ENCODE results near the gene CEP170B. TPM values are rescaled to one million over a fixed set of nuclear protein-coding genes. Genes with fewer than 3 reads are reported as not detected.

Gene CEP170B
- total and polyA plus RNA-seq, 2 donors (not counting 1 experiment from before 2014, with no cell fraction given), result 4.0 to 13.9 TPM

DNA sequence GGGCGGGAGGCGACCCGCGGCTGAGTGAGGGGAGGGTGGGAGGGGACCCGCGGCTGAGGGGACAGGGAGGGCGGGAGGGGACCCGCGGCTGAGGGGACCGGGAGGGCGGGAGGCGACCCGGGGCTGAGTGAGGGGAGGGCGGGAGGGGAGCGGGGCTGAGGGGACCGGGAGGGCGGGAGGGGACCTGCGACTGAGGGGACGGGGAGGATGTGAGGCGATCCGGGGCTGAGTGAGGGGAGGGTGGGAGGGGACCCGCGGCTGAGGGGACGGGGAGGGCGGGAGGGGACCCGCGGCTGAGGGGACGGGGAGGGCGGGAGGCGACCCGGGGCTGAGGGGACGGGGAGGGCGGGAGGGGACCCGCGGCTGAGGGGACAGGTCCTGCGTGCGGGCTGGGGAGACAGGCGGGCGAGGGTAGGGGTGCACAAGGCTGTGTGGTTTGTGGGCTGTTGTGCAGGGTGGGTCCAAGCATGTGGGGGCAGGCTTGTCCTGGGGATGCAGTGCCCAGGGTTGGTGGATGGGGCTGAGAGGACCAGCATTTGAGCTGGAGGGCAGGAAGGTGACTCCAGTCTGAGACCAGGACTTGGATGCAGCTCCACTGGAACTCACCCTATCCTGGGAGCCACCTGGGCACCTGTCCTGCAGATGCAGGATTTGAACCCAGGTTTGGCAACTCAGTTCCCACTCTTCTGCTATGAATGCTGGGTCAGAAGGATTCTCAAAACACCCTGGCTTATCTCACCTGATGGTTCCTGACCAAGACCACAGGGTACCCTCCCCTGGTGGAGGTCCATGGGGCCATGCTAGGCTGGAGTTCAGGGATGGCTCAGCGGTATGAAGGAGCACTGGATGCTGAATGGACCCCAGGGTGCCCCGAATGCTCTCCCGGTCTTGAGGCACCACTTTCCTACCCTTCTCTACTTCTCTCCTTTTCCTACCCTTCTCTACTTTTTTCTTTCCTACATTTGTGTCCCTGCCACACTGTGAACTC is 69.0 kb downstream of the CEP170B start:
- Histone ChIP-seq H3K27ac (ENCODE audit: insufficient read depth, low read length) (no peak overlapping the region), H3K4me3 (replicated peaks in 1 of 4; ENCODE audit: control extremely low read depth in 1 of 4, insufficient read depth in 1 of 4, low read depth in 3 of 4, low read length in 4 of 4) (no peak overlapping the region), H3K36me3 (ENCODE audit: control insufficient read depth, insufficient read depth, low read length) (no peaks in the 10 kb centered on the region), H3K9ac (ENCODE audit: insufficient read depth, low read length) (no peak overlapping the region), H3K27me3 (ENCODE audit: control insufficient read depth, insufficient read depth, low read length) (peaks cover 13% of the 10 kb centered on the region), H3K4me1 (ENCODE audit: control insufficient read depth, extremely low read depth, insufficient read depth, low read length) (no peaks in the 10 kb centered on the region), H3K4me2 (ENCODE audit: extremely low read depth, insufficient read depth, low read length) (peak overlapping the region; percentile 23), H4K20me1 (ENCODE audit: control insufficient read depth, extremely low read depth, insufficient read depth, low read length) (no peaks in the 10 kb centered on the region), H2AFZ (ENCODE audit: low read length) (no peak overlapping the region), H3K9me3 (ENCODE audit: control insufficient read depth, insufficient read depth, low read depth, low read length) (no peaks in the 10 kb centered on the region), H3K79me2 (ENCODE audit: control insufficient read depth, insufficient read depth, low read length) (no peaks in the 10 kb centered on the region)
- TF ChIP-seq EZH2 (IDR thresholded peaks at IDR 0.05; ENCODE audit: low read length, missing control alignments), result peak; percentile 69
- TF ChIP-seq, protein P1, sequence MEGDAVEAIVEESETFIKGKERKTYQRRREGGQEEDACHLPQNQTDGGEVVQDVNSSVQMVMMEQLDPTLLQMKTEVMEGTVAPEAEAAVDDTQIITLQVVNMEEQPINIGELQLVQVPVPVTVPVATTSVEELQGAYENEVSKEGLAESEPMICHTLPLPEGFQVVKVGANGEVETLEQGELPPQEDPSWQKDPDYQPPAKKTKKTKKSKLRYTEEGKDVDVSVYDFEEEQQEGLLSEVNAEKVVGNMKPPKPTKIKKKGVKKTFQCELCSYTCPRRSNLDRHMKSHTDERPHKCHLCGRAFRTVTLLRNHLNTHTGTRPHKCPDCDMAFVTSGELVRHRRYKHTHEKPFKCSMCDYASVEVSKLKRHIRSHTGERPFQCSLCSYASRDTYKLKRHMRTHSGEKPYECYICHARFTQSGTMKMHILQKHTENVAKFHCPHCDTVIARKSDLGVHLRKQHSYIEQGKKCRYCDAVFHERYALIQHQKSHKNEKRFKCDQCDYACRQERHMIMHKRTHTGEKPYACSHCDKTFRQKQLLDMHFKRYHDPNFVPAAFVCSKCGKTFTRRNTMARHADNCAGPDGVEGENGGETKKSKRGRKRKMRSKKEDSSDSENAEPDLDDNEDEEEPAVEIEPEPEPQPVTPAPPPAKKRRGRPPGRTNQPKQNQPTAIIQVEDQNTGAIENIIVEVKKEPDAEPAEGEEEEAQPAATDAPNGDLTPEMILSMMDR (conservative IDR thresholded peaks at IDR 0.05 in 1 of 2, IDR thresholded peaks at IDR 0.05 in 1 of 2; ENCODE audit: low read depth in 1 of 2, low read length in 2 of 2), result no peak
- no peak for DNase-seq (ENCODE audit: low read depth in 2 of 2)

DNA sequence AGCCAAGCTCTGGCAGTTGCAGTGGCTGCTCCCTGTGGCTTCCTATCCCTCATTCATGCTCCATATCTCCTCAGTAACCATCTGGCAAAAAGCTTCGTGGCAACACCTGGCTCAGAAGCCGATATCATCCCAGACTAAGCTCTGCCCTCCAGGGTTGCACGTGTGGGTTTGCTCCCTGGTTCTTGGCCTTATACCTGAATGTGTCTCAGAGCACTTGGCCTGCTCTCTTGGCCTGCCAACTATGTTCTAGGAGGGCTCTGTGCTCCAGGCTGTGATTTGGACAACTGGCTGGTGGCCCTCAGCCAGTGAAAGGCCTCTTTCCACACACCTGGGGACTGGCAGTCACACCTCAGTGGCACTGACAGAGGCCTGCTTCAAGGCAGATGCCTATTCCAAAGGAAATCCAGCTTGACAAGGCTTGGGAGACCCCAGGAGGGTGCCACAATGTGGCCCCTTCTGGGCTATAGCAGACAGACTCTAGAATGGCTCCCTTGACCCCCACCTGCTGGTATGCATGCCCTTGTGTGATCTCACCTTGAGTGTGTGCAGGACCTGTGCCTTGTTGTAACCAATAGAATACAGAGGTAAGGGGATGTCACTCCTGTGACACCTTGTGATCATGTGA is 70.1 kb downstream of the CEP170B start:
- Histone ChIP-seq H3K36me3 (ENCODE audit: control insufficient read depth, insufficient read depth, low read length) (no peaks in the 10 kb centered on the region), H4K20me1 (ENCODE audit: control insufficient read depth, extremely low read depth, insufficient read depth, low read length) (no peaks in the 10 kb centered on the region), H3K27me3 (ENCODE audit: control insufficient read depth, insufficient read depth, low read length) (peaks cover 18% of the 10 kb centered on the region), H3K4me1 (ENCODE audit: control insufficient read depth, extremely low read depth, insufficient read depth, low read length) (no peaks in the 10 kb centered on the region), H3K9me3 (ENCODE audit: control insufficient read depth, insufficient read depth, low read depth, low read length) (no peaks in the 10 kb centered on the region), H3K4me3 (replicated peaks in 1 of 4; ENCODE audit: control extremely low read depth in 1 of 4, insufficient read depth in 1 of 4, low read depth in 3 of 4, low read length in 4 of 4) (no peak overlapping the region), H3K79me2 (ENCODE audit: control insufficient read depth, insufficient read depth, low read length) (no peaks in the 10 kb centered on the region), H3K4me2 (ENCODE audit: extremely low read depth, insufficient read depth, low read length) (no peak overlapping the region), H3K9ac (ENCODE audit: insufficient read depth, low read length) (no peak overlapping the region), H2AFZ (ENCODE audit: low read length) (no peak overlapping the region), H3K27ac (ENCODE audit: insufficient read depth, low read length) (no peak overlapping the region)
- no peak for DNase-seq (ENCODE audit: low read depth in 2 of 2)
- TF ChIP-seq EZH2 (IDR thresholded peaks at IDR 0.05; ENCODE audit: low read length, missing control alignments), result no peak
- TF ChIP-seq, protein P1 (conservative IDR thresholded peaks at IDR 0.05 in 1 of 2, IDR thresholded peaks at IDR 0.05 in 1 of 2; ENCODE audit: low read depth in 1 of 2, low read length in 2 of 2), result no peak

DNA sequence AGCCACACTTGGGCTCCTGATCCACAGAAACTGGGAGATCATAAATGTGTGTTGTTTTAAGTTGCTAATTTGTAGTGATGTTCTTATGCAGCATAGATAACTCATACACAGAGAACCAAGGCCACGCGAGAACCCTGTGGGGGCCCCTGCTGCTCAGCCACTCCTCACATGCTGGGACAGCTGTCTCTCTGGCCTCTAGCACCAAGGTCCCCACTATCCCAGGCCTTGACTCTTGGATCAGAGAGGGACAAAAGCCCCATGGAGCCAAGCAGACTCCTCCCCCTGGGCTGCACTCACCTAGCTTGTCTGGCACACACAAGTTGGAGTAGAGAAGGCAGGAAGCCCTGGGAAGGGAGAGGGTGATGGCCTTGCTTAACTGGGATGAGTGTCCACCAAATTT is 70.9 kb downstream of the CEP170B start:
- H3K9ac ChIP-seq (ENCODE audit: insufficient read depth, low read length), result no peak overlapping the region
- H3K4me3 ChIP-seq (replicated peaks in 1 of 4; ENCODE audit: control extremely low read depth in 1 of 4, insufficient read depth in 1 of 4, low read depth in 3 of 4, low read length in 4 of 4), result no peak overlapping the region
- H4K20me1 ChIP-seq (ENCODE audit: control insufficient read depth, extremely low read depth, insufficient read depth, low read length), result no peaks in the 10 kb centered on the region
- no peaks in the 10 kb centered on the region for H3K36me3 ChIP-seq (ENCODE audit: control insufficient read depth, insufficient read depth, low read length)
- H3K4me1 ChIP-seq (ENCODE audit: control insufficient read depth, extremely low read depth, insufficient read depth, low read length), result no peaks in the 10 kb centered on the region
- no peaks in the 10 kb centered on the region for H3K79me2 ChIP-seq (ENCODE audit: control insufficient read depth, insufficient read depth, low read length)
- no peak overlapping the region for H3K4me2 ChIP-seq (ENCODE audit: extremely low read depth, insufficient read depth, low read length)
- DNase-seq (ENCODE audit: low read depth in 2 of 2), result no peak
- H2AFZ ChIP-seq (ENCODE audit: low read length), result no peak overlapping the region
- peaks cover 18% of the 10 kb centered on the region for H3K27me3 ChIP-seq (ENCODE audit: control insufficient read depth, insufficient read depth, low read length)
- H3K9me3 ChIP-seq (ENCODE audit: control insufficient read depth, insufficient read depth, low read depth, low read length), result no peaks in the 10 kb centered on the region
- no peak for TF ChIP-seq EZH2 (IDR thresholded peaks at IDR 0.05; ENCODE audit: low read length, missing control alignments)
- TF ChIP-seq, protein P1 (conservative IDR thresholded peaks at IDR 0.05 in 1 of 2, IDR thresholded peaks at IDR 0.05 in 1 of 2; ENCODE audit: low read depth in 1 of 2, low read length in 2 of 2), result no peak
- no peak overlapping the region for H3K27ac ChIP-seq (ENCODE audit: insufficient read depth, low read length)

All from fibroblast of lung (primary cell).